Large intestine (tissue), 3 donors: ENCODE results near the gene FHDC1. TPM values are rescaled to one million over a fixed set of nuclear protein-coding genes. Genes with fewer than 3 reads are reported as not detected.

Experiments
- DNase-seq, 2 donors: peaks; one replicate each; pipeline versions ENCODE4 v3.0.0 to v3.0.0-alpha.2; 2013
- H3K27ac ChIP-seq: one replicate; pipeline ENCODE4 v1.5.1; 2013; ENCODE audit warnings: low read length
- H3K27me3 ChIP-seq: 2 replicates; pipeline ENCODE4 v1.6.1; 2013; ENCODE audit warnings: low read length; ENCODE audit not compliant: control insufficient read depth, insufficient read depth
- H3K36me3 ChIP-seq: 2 replicates; pipeline ENCODE4 v1.6.1; 2013; ENCODE audit warnings: low read length; ENCODE audit not compliant: control insufficient read depth, insufficient read depth
- H3K4me1 ChIP-seq: one replicate; pipeline ENCODE4 v1.6.1; 2013; ENCODE audit warnings: low read length; ENCODE audit not compliant: control insufficient read depth, insufficient read depth
- H3K4me3 ChIP-seq: one replicate; pipeline ENCODE4 v1.5.1; 2013; ENCODE audit warnings: low read length
- H3K9me3 ChIP-seq: one replicate; pipeline ENCODE4 v1.6.1; 2013; ENCODE audit warnings: mild to moderate bottlenecking, low read depth, low read length, moderate library complexity; ENCODE audit not compliant: control insufficient read depth
- WGBS: methylation state at CpG from one replicate; pipeline ENCODE4 v1.1.5; 2013; ENCODE audit warnings: low lambda C conversion rate; ENCODE audit not compliant: insufficient coverage; 5-methylcytosine and 5-hydroxymethylcytosine counted together
- polyA plus RNA-seq: library from polyadenylated mRNA; unstranded; fragments of 120-200 nt; gene quantifications from one replicate; pipeline ENCODE4 v1.2.1, GENCODE V29; 2013

FHDC1 gene
- polyA plus RNA-seq, 1 donor = 10.7 TPM

DNA sequence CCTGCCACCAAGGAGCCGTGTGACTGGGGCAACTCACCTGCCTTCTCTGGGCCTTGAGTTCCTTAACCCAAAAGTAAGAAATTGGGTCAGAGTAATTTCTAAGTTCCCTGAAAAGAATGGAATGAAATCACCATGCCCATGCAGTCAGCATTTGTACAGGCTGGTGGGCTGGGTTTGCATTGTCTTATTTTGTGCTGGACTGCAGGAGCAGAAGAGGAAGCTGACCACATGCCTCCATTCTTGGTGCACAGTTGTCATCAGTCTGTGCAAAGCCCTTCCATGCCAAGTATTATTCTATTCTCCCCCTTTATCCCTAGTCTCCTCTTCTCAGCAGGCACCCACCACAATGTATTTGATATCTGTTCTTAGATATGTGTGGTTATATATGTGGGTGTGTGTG is 56.3 kb downstream of the FHDC1 start:
- H3K36me3 ChIP-seq = no peaks in the 10 kb centered on the region
- no peak overlapping the region for H3K4me3 ChIP-seq
- no peaks in the 10 kb centered on the region for H3K27me3 ChIP-seq
- no CpG with 5 or more reads among the region's 1 CpG for WGBS
- H3K4me1 ChIP-seq = peaks cover 11% of the 10 kb centered on the region
- DNase-seq = no peak
- H3K9me3 ChIP-seq = no peaks in the 10 kb centered on the region
- H3K27ac ChIP-seq = no peak overlapping the region

- Histone ChIP-seq H3K4me1 (peaks cover 11% of the 10 kb centered on the region), H3K27ac (no peak overlapping the region), H3K9me3 (peaks cover 4% of the 10 kb centered on the region), H3K4me3 (no peak overlapping the region), H3K36me3 (no peaks in the 10 kb centered on the region), H3K27me3 (no peaks in the 10 kb centered on the region)
- no peak for DNase-seq
- 80% methylated on average over 1 of the region's 3 CpGs for WGBS
Measured at GRCh38 chr4:152994038-152994437, 57.9 kb downstream of the FHDC1 start.

- no peak overlapping the region for H3K27ac ChIP-seq
- H3K27me3 ChIP-seq = no peaks in the 10 kb centered on the region
- no peaks in the 10 kb centered on the region for H3K36me3 ChIP-seq
- H3K4me3 ChIP-seq = no peak overlapping the region
- whole genome bisulfite sequencing = no CpG with 5 or more reads among the region's 8 CpGs
- DNase-seq = no peak
- H3K4me1 ChIP-seq = peaks cover 24% of the 10 kb centered on the region
- H3K9me3 ChIP-seq = peaks cover 4% of the 10 kb centered on the region
Measured at GRCh38 chr4:152996111-152996571, 60.0 kb downstream of the FHDC1 start.

GRCh38 chr4:152996672-152997071 is 60.5 kb downstream of the FHDC1 start:
- 86% methylated on average over 1 of the region's 6 CpGs for WGBS
- DNase-seq = no peak
- H3K36me3 ChIP-seq = no peaks in the 10 kb centered on the region
- H3K4me3 ChIP-seq = no peak overlapping the region
- no peak overlapping the region for H3K27ac ChIP-seq
- H3K4me1 ChIP-seq = peaks cover 23% of the 10 kb centered on the region
- H3K9me3 ChIP-seq = peaks cover 4% of the 10 kb centered on the region
- H3K27me3 ChIP-seq = no peaks in the 10 kb centered on the region

- no peak for DNase-seq
- WGBS = 75% methylated on average over 3 of the region's 5 CpGs
Measured at GRCh38 chr4:152997288-152997687, 61.2 kb downstream of the FHDC1 start.

GRCh38 chr4:152997771-152998487 is 61.8 kb downstream of the FHDC1 start:
- Histone ChIP-seq H3K9me3 (peaks cover 4% of the 10 kb centered on the region), H3K27me3 (no peaks in the 10 kb centered on the region), H3K27ac (no peak overlapping the region), H3K36me3 (no peaks in the 10 kb centered on the region), H3K4me3 (no peak overlapping the region), H3K4me1 (peaks cover 16% of the 10 kb centered on the region)
- WGBS = no CpG with 5 or more reads among the region's 17 CpGs
- DNase-seq = no peak

More at GRCh38 chr4:152997288-152997687, 61.2 kb downstream of the FHDC1 start:
- Histone ChIP-seq H3K36me3 (no peaks in the 10 kb centered on the region), H3K4me1 (peaks cover 17% of the 10 kb centered on the region), H3K9me3 (peaks cover 4% of the 10 kb centered on the region), H3K27ac (no peak overlapping the region), H3K27me3 (no peaks in the 10 kb centered on the region), H3K4me3 (no peak overlapping the region)

DNA sequence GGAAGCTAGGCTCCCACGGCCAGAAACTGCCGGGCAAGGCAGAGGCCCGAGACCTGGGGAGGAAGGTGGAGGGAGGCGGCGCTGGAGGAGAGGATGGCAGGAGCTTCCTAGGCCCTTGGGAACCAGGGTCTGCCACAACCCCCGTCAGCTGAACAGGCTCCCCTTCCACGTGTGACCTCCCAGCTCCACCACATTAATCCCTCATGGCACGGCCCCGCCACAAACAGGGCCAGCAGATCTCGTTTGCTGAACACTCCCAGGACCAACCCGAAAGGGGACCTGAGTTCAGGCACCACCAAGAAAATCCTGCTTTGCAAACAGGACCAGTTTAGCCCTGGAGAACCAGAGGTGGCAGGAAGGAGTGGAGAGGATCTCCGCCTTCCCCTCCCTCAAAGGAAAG is 62.7 kb downstream of the FHDC1 start:
- Histone ChIP-seq H3K4me1 (peaks cover 16% of the 10 kb centered on the region), H3K36me3 (no peaks in the 10 kb centered on the region), H3K27ac (no peak overlapping the region), H3K4me3 (no peak overlapping the region), H3K9me3 (peaks cover 4% of the 10 kb centered on the region), H3K27me3 (no peaks in the 10 kb centered on the region)
- 100% methylated on average over 1 of the region's 12 CpGs for WGBS
- no peak for DNase-seq

- WGBS = 40% methylated on average over 1 of the region's 12 CpGs
Measured at GRCh38 chr4:152999346-153000075, 63.4 kb downstream of the FHDC1 start.

GRCh38 chr4:153000076-153000420 is 63.9 kb downstream of the FHDC1 start:
- H3K4me1 ChIP-seq = peaks cover 16% of the 10 kb centered on the region
- no CpG with 5 or more reads among the region's 1 CpG for WGBS
- H3K4me3 ChIP-seq = no peak overlapping the region
- DNase-seq = no peak
- peak overlapping the region; percentile 62 for H3K27ac ChIP-seq
- H3K36me3 ChIP-seq = no peaks in the 10 kb centered on the region
- H3K9me3 ChIP-seq = peaks cover 4% of the 10 kb centered on the region
- no peaks in the 10 kb centered on the region for H3K27me3 ChIP-seq

More at GRCh38 chr4:152999346-153000075, 63.4 kb downstream of the FHDC1 start:
- Histone ChIP-seq H3K27me3 (no peaks in the 10 kb centered on the region), H3K4me3 (no peak overlapping the region), H3K4me1 (peaks cover 16% of the 10 kb centered on the region), H3K27ac (peak overlapping the region; percentile 62), H3K36me3 (no peaks in the 10 kb centered on the region), H3K9me3 (peaks cover 4% of the 10 kb centered on the region)
- peak; percentile 77 to 92 for DNase-seq

DNA sequence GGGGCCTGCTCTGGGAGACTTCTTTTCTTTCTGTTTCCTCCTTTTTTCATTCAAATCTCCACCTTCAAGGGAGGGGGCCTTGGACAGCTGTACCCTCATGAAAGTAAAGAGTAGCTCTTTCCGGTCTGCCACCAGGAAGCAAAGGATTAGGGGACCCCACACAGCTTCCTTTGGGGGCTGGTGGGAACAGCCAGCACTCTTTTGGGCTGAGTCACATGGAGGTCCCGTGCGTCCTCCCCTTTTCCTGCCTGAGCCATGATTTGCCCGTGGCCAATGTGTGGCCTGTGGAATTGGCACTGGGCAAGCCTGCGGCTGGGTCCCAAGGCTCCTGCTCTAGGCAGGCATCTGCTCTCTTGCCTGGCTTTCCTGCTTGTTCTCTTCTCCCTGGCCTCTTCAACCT is 65.5 kb downstream of the FHDC1 start:
- DNase-seq = no peak
- peaks cover 21% of the 10 kb centered on the region for H3K4me1 ChIP-seq
- WGBS = no CpG with 5 or more reads among the region's 5 CpGs
- no peaks in the 10 kb centered on the region for H3K27me3 ChIP-seq
- H3K4me3 ChIP-seq = no peak overlapping the region
- H3K36me3 ChIP-seq = no peaks in the 10 kb centered on the region
- H3K9me3 ChIP-seq = peaks cover 4% of the 10 kb centered on the region
- no peak overlapping the region for H3K27ac ChIP-seq
